Breast epithelium (tissue), 3 donors: ENCODE measurements around the gene CD200R1.

Source experiments
- POLR2AphosphoS5 ChIP-seq, 3 donors: sonication (generic); formaldehyde crosslinking; IDR thresholded peaks; one replicate each; pipeline ENCODE4 v1.6.1; 2017; ENCODE audit warnings: antibody characterized with exemption in 3 of 3
- TF ChIP-seq, protein P1 (sequence below), 3 donors: fragments of 450-650 bp; IDR thresholded peaks; one replicate each; pipeline ENCODE4 v1.5.1; 2016 to 2017; ENCODE audit warnings: antibody characterized with exemption in 3 of 3, mild to moderate bottlenecking in 3 of 3, moderate library complexity in 3 of 3

DNA sequence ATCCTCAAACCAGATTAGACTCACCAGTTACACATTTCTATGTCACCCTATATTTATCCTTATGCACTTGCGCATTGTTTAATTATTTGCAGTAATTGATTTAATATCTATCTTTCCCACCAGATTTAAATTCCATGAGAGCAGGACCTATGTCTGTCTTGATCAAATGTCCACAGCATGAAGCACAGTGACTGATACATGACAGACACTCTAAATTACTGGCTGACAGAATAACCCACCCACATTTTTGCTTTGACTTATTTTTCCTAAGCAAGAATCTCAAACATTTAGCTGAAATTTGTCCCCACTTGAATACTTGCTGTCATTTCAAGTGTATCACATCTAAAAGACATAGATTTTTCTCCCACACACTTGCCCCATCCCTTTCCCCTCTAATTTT, 7.5 kb downstream of the CD200R1 start:
- TF ChIP-seq POLR2AphosphoS5 (IDR thresholded peaks at IDR 0.05): no peak
- TF ChIP-seq, protein P1, sequence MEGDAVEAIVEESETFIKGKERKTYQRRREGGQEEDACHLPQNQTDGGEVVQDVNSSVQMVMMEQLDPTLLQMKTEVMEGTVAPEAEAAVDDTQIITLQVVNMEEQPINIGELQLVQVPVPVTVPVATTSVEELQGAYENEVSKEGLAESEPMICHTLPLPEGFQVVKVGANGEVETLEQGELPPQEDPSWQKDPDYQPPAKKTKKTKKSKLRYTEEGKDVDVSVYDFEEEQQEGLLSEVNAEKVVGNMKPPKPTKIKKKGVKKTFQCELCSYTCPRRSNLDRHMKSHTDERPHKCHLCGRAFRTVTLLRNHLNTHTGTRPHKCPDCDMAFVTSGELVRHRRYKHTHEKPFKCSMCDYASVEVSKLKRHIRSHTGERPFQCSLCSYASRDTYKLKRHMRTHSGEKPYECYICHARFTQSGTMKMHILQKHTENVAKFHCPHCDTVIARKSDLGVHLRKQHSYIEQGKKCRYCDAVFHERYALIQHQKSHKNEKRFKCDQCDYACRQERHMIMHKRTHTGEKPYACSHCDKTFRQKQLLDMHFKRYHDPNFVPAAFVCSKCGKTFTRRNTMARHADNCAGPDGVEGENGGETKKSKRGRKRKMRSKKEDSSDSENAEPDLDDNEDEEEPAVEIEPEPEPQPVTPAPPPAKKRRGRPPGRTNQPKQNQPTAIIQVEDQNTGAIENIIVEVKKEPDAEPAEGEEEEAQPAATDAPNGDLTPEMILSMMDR (IDR thresholded peaks at IDR 0.05): no peak
